Measurements from ENCODE around the gene MTREX.

- TF ChIP-seq CTCF (IDR thresholded peaks at IDR 0.05): no peak
- TF ChIP-seq POLR2AphosphoS5 (IDR thresholded peaks at IDR 0.05; ENCODE audit: insufficient read depth in 1 of 2, low read depth in 1 of 2): no peak
Measured at GRCh38 chr5:55467862-55468551, 160.2 kb downstream of the MTREX start.

Data from vagina (tissue), 2 donors.